ENCODE measurements around the gene MTMR4. TPM values are rescaled to one million over a fixed set of nuclear protein-coding genes. Genes with fewer than 3 reads are reported as not detected.
"Not testable (repeated sequence)": the region's sequence is repeated elsewhere in the genome, so short reads cannot be mapped to it uniquely, and the experiment has no call there.

Gene MTMR4
- total and polyA plus RNA-seq, 4 donors: 17.2 to 70.1 (median 29.9) TPM

GRCh38 chr17:58484600-58484999 is 29.8 kb downstream of the MTMR4 start (continued):
- TF ChIP-seq ZBTB33 (IDR thresholded peaks at IDR 0.05): no peak

GRCh38 chr17:58481798-58482197 is 32.6 kb downstream of the MTMR4 start:
- not testable (repeated sequence) for H3K9me3 ChIP-seq (ENCODE audit: control insufficient read depth in 4 of 4, low read length in 3 of 4); DNase-seq (ENCODE audit: low spot score); H3K36me3 ChIP-seq (ENCODE audit: control insufficient read depth in 4 of 4, insufficient read depth in 3 of 4, low read depth in 1 of 4, low read length in 3 of 4); H3K27ac ChIP-seq (ENCODE audit: low read depth in 1 of 2, low read length in 2 of 2); H3K27me3 ChIP-seq (ENCODE audit: control insufficient read depth in 4 of 4, insufficient read depth in 4 of 4, low read length in 3 of 4); H3K9ac ChIP-seq (ENCODE audit: low read depth in 1 of 2, low read length in 2 of 2); H3K4me1 ChIP-seq (ENCODE audit: control insufficient read depth in 4 of 4, insufficient read depth in 4 of 4, low read length in 3 of 4); H3K4me3 ChIP-seq (ENCODE audit: low read depth in 1 of 3, low read length in 3 of 3)
- 67% methylated on average over 5 of the region's 5 CpGs for WGBS

GRCh38 chr17:58480090-58480489 is 34.3 kb downstream of the MTMR4 start:
- H3K27me3 ChIP-seq (ENCODE audit: control insufficient read depth in 4 of 4, insufficient read depth in 4 of 4, low read length in 3 of 4): no peaks in the 10 kb centered on the region
- H3K36me3 ChIP-seq (ENCODE audit: control insufficient read depth in 4 of 4, insufficient read depth in 3 of 4, low read depth in 1 of 4, low read length in 3 of 4): no peaks in the 10 kb centered on the region
- no peaks in the 10 kb centered on the region for H3K9me3 ChIP-seq (ENCODE audit: control insufficient read depth in 4 of 4, low read length in 3 of 4)
- H3K4me3 ChIP-seq (ENCODE audit: low read depth in 1 of 3, low read length in 3 of 3): no peak overlapping the region
- WGBS: 78% methylated on average over 6 of the region's 6 CpGs
- DNase-seq (ENCODE audit: low spot score): no peak
- no peak overlapping the region for H3K27ac ChIP-seq (ENCODE audit: low read depth in 1 of 2, low read length in 2 of 2)
- no peak overlapping the region for H3K9ac ChIP-seq (ENCODE audit: low read depth in 1 of 2, low read length in 2 of 2)
- no peak for TF ChIP-seq ATF3 (IDR thresholded peaks at IDR 0.05)
- TF ChIP-seq NR2F2 (IDR thresholded peaks at IDR 0.05): no peak
- H3K4me1 ChIP-seq (ENCODE audit: control insufficient read depth in 4 of 4, insufficient read depth in 4 of 4, low read length in 3 of 4): peaks cover 0 to under 1% (median 0%) of the 10 kb centered on the region in 4 donors

- H3K27me3 ChIP-seq (ENCODE audit: control insufficient read depth in 4 of 4, insufficient read depth in 4 of 4, low read length in 3 of 4): no peaks in the 10 kb centered on the region
- H3K4me1 ChIP-seq (ENCODE audit: control insufficient read depth in 4 of 4, insufficient read depth in 4 of 4, low read length in 3 of 4): no peaks in the 10 kb centered on the region
- H3K9me3 ChIP-seq (ENCODE audit: control insufficient read depth in 4 of 4, low read length in 3 of 4): no peaks in the 10 kb centered on the region
- TF ChIP-seq JUND (IDR thresholded peaks at IDR 0.05): no peak
- TF ChIP-seq FOXA1 (IDR thresholded peaks at IDR 0.05): no peak
- TF ChIP-seq ZBTB33 (IDR thresholded peaks at IDR 0.05): no peak
- H3K4me3 ChIP-seq (ENCODE audit: low read depth in 1 of 3, low read length in 3 of 3): no peak overlapping the region
- no peak overlapping the region for H3K27ac ChIP-seq (ENCODE audit: low read depth in 1 of 2, low read length in 2 of 2)
- H3K36me3 ChIP-seq (ENCODE audit: control insufficient read depth in 4 of 4, insufficient read depth in 3 of 4, low read depth in 1 of 4, low read length in 3 of 4): no peaks in the 10 kb centered on the region
- DNase-seq (ENCODE audit: low spot score): no peak
- no peak overlapping the region for H3K9ac ChIP-seq (ENCODE audit: low read depth in 1 of 2, low read length in 2 of 2)
- 81% methylated on average over 18 of the region's 18 CpGs for WGBS
Measured at GRCh38 chr17:58476812-58477211, 37.6 kb downstream of the MTMR4 start.

GRCh38 chr17:58475985-58476384 is 38.5 kb downstream of the MTMR4 start:
- H3K27me3 ChIP-seq (ENCODE audit: control insufficient read depth in 4 of 4, insufficient read depth in 4 of 4, low read length in 3 of 4): no peaks in the 10 kb centered on the region
- no peaks in the 10 kb centered on the region for H3K9me3 ChIP-seq (ENCODE audit: control insufficient read depth in 4 of 4, low read length in 3 of 4)
- DNase-seq (ENCODE audit: low spot score): no peak
- no peaks in the 10 kb centered on the region for H3K4me1 ChIP-seq (ENCODE audit: control insufficient read depth in 4 of 4, insufficient read depth in 4 of 4, low read length in 3 of 4)
- H3K36me3 ChIP-seq (ENCODE audit: control insufficient read depth in 4 of 4, insufficient read depth in 3 of 4, low read depth in 1 of 4, low read length in 3 of 4): no peaks in the 10 kb centered on the region
- H3K9ac ChIP-seq (ENCODE audit: low read depth in 1 of 2, low read length in 2 of 2): no peak overlapping the region
- no peak overlapping the region for H3K27ac ChIP-seq (ENCODE audit: low read depth in 1 of 2, low read length in 2 of 2)
- no peak overlapping the region for H3K4me3 ChIP-seq (ENCODE audit: low read depth in 1 of 3, low read length in 3 of 3)
- TF ChIP-seq REST (IDR thresholded peaks at IDR 0.05) (no peak), HNF4A (conservative IDR thresholded peaks at IDR 0.05) (no peak), ATF3 (IDR thresholded peaks at IDR 0.05) (no peak), GABPA (IDR thresholded peaks at IDR 0.05 in 1 of 2, conservative IDR thresholded peaks at IDR 0.05 in 1 of 2) (no peak), FOXA2 (IDR thresholded peaks at IDR 0.05) (no peak), HNF4G (IDR thresholded peaks at IDR 0.05) (no peak)
